ENCODE results near the gene LRRIQ3. TPM values are rescaled to one million over a fixed set of nuclear protein-coding genes. Genes with fewer than 3 reads are reported as not detected.

LRRIQ3 gene
- total and polyA plus RNA-seq, 2 of the 13 experiments (the other 11 are each of a cell fraction or from before 2014, with no cell fraction given) = 1.1 to 1.3 TPM

- Histone ChIP-seq H3K27me3 (ENCODE audit: control insufficient read depth in 1 of 2, insufficient read depth in 2 of 2, low read length in 2 of 2) (no peaks in the 10 kb centered on the region), H4K20me1 (ENCODE audit: insufficient read depth, low read length) (no peaks in the 10 kb centered on the region)
Measured at GRCh38 chr1:74236440-74236839, 38.5 kb upstream of the LRRIQ3 start.

More at GRCh38 chr1:74236440-74236839, 38.5 kb upstream of the LRRIQ3 start:
- ChIA-PET POLR2A (no interaction called here), CTCF (ENCODE audit: low intra/inter-chr PET ratio, low total read pairs) (no interaction called here)
- no peak for ATAC-seq
- no peak for FAIRE-seq
- no peak overlapping the region for H3K4me3 ChIP-seq (replicated peaks in 1 of 3; ENCODE audit: insufficient read depth in 1 of 3, low read depth in 2 of 3, low read length in 3 of 3)
- no peak overlapping the region for H3K9ac ChIP-seq (ENCODE audit: insufficient read depth, low read depth, low read length)
- H3K4me1 ChIP-seq (ENCODE audit: insufficient read depth, low read length) = no peaks in the 10 kb centered on the region
- TF ChIP-seq ZNF773 (CRISPR knock-in tag; IDR thresholded peaks at IDR 0.05; ENCODE audit: borderline replicate concordance) = no peak
- TF ChIP-seq MXD1 (CRISPR knock-in tag; IDR thresholded peaks at IDR 0.05) = no peak
- TF ChIP-seq KDM4B (CRISPR knock-in tag; IDR thresholded peaks at IDR 0.05) = no peak
- TF ChIP-seq ZNF251 (CRISPR knock-in tag; IDR thresholded peaks at IDR 0.05) = no peak
- TF ChIP-seq TAF15 (IDR thresholded peaks at IDR 0.05; ENCODE audit: low read depth, low read length, poor library complexity, severe bottlenecking) = no peak
- no peak for TF ChIP-seq ZNF704 (CRISPR knock-in tag; IDR thresholded peaks at IDR 0.05; ENCODE audit: borderline replicate concordance)
- no peak for TF ChIP-seq KDM5A (IDR thresholded peaks at IDR 0.05; ENCODE audit: borderline replicate concordance, low read length)
- TF ChIP-seq ZNF678 (CRISPR knock-in tag; IDR thresholded peaks at IDR 0.05) = no peak
- no peak for TF ChIP-seq FOXP1 (IDR thresholded peaks at IDR 0.05)
- no peak for TF ChIP-seq FOXP1 (CRISPR knock-in tag; IDR thresholded peaks at IDR 0.05)
- TF ChIP-seq ZNF883 (CRISPR knock-in tag; IDR thresholded peaks at IDR 0.05; ENCODE audit: not compliant biosample characterization) = no peak
- TF ChIP-seq ZSCAN22 (CRISPR knock-in tag; IDR thresholded peaks at IDR 0.05) = no peak
- TF ChIP-seq TRAFD1 (CRISPR knock-in tag; IDR thresholded peaks at IDR 0.05; ENCODE audit: borderline replicate concordance) = no peak
- TF ChIP-seq KLF9 (CRISPR knock-in tag; IDR thresholded peaks at IDR 0.05; ENCODE audit: low read depth) = no peak
- no peak for TF ChIP-seq FOXO1 (CRISPR knock-in tag; IDR thresholded peaks at IDR 0.05)
- no peak for TF ChIP-seq MTF2 (CRISPR knock-in tag; IDR thresholded peaks at IDR 0.05; ENCODE audit: borderline replicate concordance)
- no peak for TF ChIP-seq TCF7 (IDR thresholded peaks at IDR 0.05; ENCODE audit: low read depth)
- no peak for TF ChIP-seq RXRB (CRISPR knock-in tag; IDR thresholded peaks at IDR 0.05; ENCODE audit: borderline replicate concordance)
- in situ Hi-C loops (cut with HindIII; ENCODE audit: extremely low pct_ligation_motif_present, low pct_unique_long_range_greater_than_20kb) = no loop called here
- no peaks in the 10 kb centered on the region for H3K36me3 ChIP-seq (replicated peaks in 1 of 2; ENCODE audit: control insufficient read depth in 1 of 2, insufficient read depth in 2 of 2, low read length in 2 of 2)
- H3K79me2 ChIP-seq (ENCODE audit: insufficient read depth, low read length) = no peaks in the 10 kb centered on the region
- DNase-seq (ENCODE audit: low spot score) = no peak
- H3K27ac ChIP-seq (ENCODE audit: extremely low read length, insufficient read depth, low read length) = no peak overlapping the region
- intact Hi-C loops (cut with micrococcal nuclease; ENCODE audit: unreplicated experiment) = no loop called here
- WGBS (ENCODE audit: low lambda C conversion rate) = 38% methylated on average over 3 of the region's 3 CpGs
- H2AFZ ChIP-seq (ENCODE audit: low read length) = no peak overlapping the region
- no peaks in the 10 kb centered on the region for H3K9me3 ChIP-seq (ENCODE audit: low read length)
- BruUV-seq (replicated peaks) = no TSS peak
- no peak overlapping the region for H3K4me2 ChIP-seq (ENCODE audit: low read depth, low read length)
